ENCODE data around the gene ALS2.

DNA sequence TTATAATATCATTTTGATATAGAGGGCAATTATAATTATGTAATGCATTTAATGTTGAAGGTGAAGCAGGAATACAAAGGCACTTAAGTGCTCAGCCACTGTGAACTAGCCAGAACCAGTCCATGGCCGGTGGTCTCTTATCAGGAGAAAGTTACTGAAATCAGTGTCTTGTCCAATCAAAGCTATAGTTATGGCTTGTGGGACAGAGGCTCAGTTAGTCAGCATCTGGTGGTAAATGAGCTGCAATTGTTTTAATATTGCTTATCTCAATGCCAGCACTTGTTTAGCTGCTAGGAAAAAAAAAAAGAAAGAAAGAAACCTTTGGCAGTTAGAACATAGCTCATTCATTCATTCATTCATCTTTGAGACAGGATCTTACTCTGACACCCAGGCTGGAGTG, 3.8 kb upstream of the ALS2 start:
- TF ChIP-seq POLR2AphosphoS5 (IDR thresholded peaks at IDR 0.05) (no peak), POLR2A (IDR thresholded peaks at IDR 0.05) (no peak)

Measured in breast epithelium (tissue), 3 donors.